Peyer's patch (tissue), 4 donors: ENCODE results near the gene HOXB8.

Source experiments
- CTCF ChIP-seq, 6 experiments: fragments of 450-650 bp in 4 of 6; fragments of 200-600 bp in 2 of 6; sonication (generic) in 1 of 6; IDR thresholded peaks; one replicate each; pipeline ENCODE4 v1.5.1; 2017 to 2019; ENCODE audit warnings: antibody characterized with exemption in 6 of 6, mild to moderate bottlenecking in 3 of 6, moderate library complexity in 1 of 6
- POLR2A ChIP-seq, 2 donors: fragments of 450-650 bp; IDR thresholded peaks; one replicate each; pipeline ENCODE4 v1.5.1; 2017; ENCODE audit warnings: antibody characterized with exemption in 2 of 2, mild to moderate bottlenecking in 2 of 2, moderate library complexity in 2 of 2

- TF ChIP-seq POLR2A (IDR thresholded peaks at IDR 0.05) (no peak), CTCF (IDR thresholded peaks at IDR 0.05) (no peak)
Observed at GRCh38 chr17:48608494-48608834, 6.6 kb downstream of the HOXB8 start.
